ACC112 (cell line): ENCODE data around the gene PSIP1.
A peak's percentile ranks its signal among the peaks of the same experiment; 100 is the strongest.

Source experiments
- H2AFZ ChIP-seq: fragments of 200-600 bp; sonication (generic); one replicate; pipeline ENCODE4 v1.6.0; 2017; ENCODE audit warnings: antibody characterized with exemption, low read length; ENCODE audit not compliant: unreplicated experiment
- H3K27ac ChIP-seq: fragments of 200-600 bp; sonication (generic); 2 replicates; pipeline ENCODE4 v1.5.1; 2014; ENCODE audit warnings: low read depth, mild to moderate bottlenecking, antibody characterized with exemption, low read length, moderate library complexity
- H3K27me3 ChIP-seq: fragments of 200-600 bp; sonication (generic); 2 replicates; pipeline ENCODE4 v1.6.1; 2014; ENCODE audit warnings: mild to moderate bottlenecking, antibody characterized with exemption, low read length, moderate library complexity, mixed read lengths; ENCODE audit not compliant: insufficient read depth
- H3K36me3 ChIP-seq: fragments of 200-600 bp; sonication (generic); 2 replicates; pipeline ENCODE4 v1.6.1; 2016; ENCODE audit warnings: mild to moderate bottlenecking, antibody characterized with exemption, low read length, moderate library complexity, mixed read lengths; ENCODE audit not compliant: insufficient read depth
- H3K4me1 ChIP-seq: fragments of 200-600 bp; sonication (generic); one replicate; pipeline ENCODE4 v1.6.1; 2016; ENCODE audit warnings: low read length, mixed read lengths; ENCODE audit not compliant: insufficient read depth, unreplicated experiment, control insufficient read depth
- H3K4me3 ChIP-seq: fragments of 200-600 bp; sonication (generic); 2 replicates; pipeline ENCODE4 v1.5.1; 2014; ENCODE audit warnings: mild to moderate bottlenecking, low read depth, low read length
- H3K79me2 ChIP-seq: fragments of 200-600 bp; sonication (generic); one replicate; pipeline ENCODE4 v1.6.0; 2016; ENCODE audit warnings: low read length; ENCODE audit not compliant: control insufficient read depth, unreplicated experiment, insufficient read depth

PSIP1 gene

GRCh38 chr9:15501179-15501578 is 9.6 kb downstream of the PSIP1 start:
- peaks cover 15% of the 10 kb centered on the region for H3K36me3 ChIP-seq
- no peak overlapping the region for H3K4me3 ChIP-seq
- H3K4me1 ChIP-seq: no peaks in the 10 kb centered on the region
- peaks cover 16% of the 10 kb centered on the region for H3K79me2 ChIP-seq
- H3K27me3 ChIP-seq: no peaks in the 10 kb centered on the region
- no peak overlapping the region for H2AFZ ChIP-seq
- no peak overlapping the region for H3K27ac ChIP-seq

- H3K4me3 ChIP-seq: no peak overlapping the region
- no peak overlapping the region for H3K27ac ChIP-seq
- H3K4me1 ChIP-seq: no peaks in the 10 kb centered on the region
- H2AFZ ChIP-seq: no peak overlapping the region
- no peaks in the 10 kb centered on the region for H3K27me3 ChIP-seq
- H3K36me3 ChIP-seq: peaks cover 9% of the 10 kb centered on the region
- H3K79me2 ChIP-seq: peaks cover 16% of the 10 kb centered on the region
Observed at GRCh38 chr9:15499139-15499538, 11.6 kb downstream of the PSIP1 start.

- peaks cover 8% of the 10 kb centered on the region for H3K36me3 ChIP-seq
- H3K79me2 ChIP-seq: peaks cover 20% of the 10 kb centered on the region
- no peaks in the 10 kb centered on the region for H3K4me1 ChIP-seq
Observed at GRCh38 chr9:15498246-15498995, 12.3 kb downstream of the PSIP1 start.

GRCh38 chr9:15492485-15493150 is 18.2 kb downstream of the PSIP1 start:
- Histone ChIP-seq H3K27ac (no peak overlapping the region), H3K4me1 (no peaks in the 10 kb centered on the region), H3K79me2 (peaks cover 6% of the 10 kb centered on the region), H2AFZ (no peak overlapping the region), H3K27me3 (no peaks in the 10 kb centered on the region), H3K36me3 (peaks cover 10% of the 10 kb centered on the region; the same call in 1 of the 2 replicates), H3K4me3 (no peak overlapping the region)

More at GRCh38 chr9:15498246-15498995, 12.3 kb downstream of the PSIP1 start:
- no peak overlapping the region for H2AFZ ChIP-seq
- H3K27me3 ChIP-seq: no peaks in the 10 kb centered on the region
- H3K4me3 ChIP-seq: no peak overlapping the region
- H3K27ac ChIP-seq: no peak overlapping the region

GRCh38 chr9:15491950-15492349 is 18.8 kb downstream of the PSIP1 start:
- H2AFZ ChIP-seq: no peak overlapping the region
- H3K27me3 ChIP-seq: no peaks in the 10 kb centered on the region
- no peak overlapping the region for H3K4me3 ChIP-seq
- peaks cover 6% of the 10 kb centered on the region for H3K79me2 ChIP-seq
- H3K27ac ChIP-seq: no peak overlapping the region
- no peaks in the 10 kb centered on the region for H3K4me1 ChIP-seq
- peaks cover 10% of the 10 kb centered on the region; the same call in 1 of the 2 replicates for H3K36me3 ChIP-seq

GRCh38 chr9:15485836-15486666 is 24.7 kb downstream of the PSIP1 start:
- Histone ChIP-seq H3K79me2 (peaks cover 2% of the 10 kb centered on the region), H2AFZ (no peak overlapping the region), H3K27ac (0 out of 2 replicates have a peak overlapping the region, but pooled peaks have one; percentile 20), H3K27me3 (no peaks in the 10 kb centered on the region), H3K36me3 (0 out of 2 replicates have a peak, but pooled peaks cover 8% of the 10 kb centered on the region), H3K4me1 (peaks cover 8% of the 10 kb centered on the region), H3K4me3 (no peak overlapping the region)

GRCh38 chr9:15484802-15485201 is 26.0 kb downstream of the PSIP1 start:
- no peak overlapping the region for H2AFZ ChIP-seq
- H3K4me1 ChIP-seq: peaks cover 8% of the 10 kb centered on the region
- no peak overlapping the region for H3K4me3 ChIP-seq
- peaks cover 2% of the 10 kb centered on the region for H3K79me2 ChIP-seq
- no peaks in the 10 kb centered on the region for H3K27me3 ChIP-seq
- H3K27ac ChIP-seq: no peak overlapping the region
- H3K36me3 ChIP-seq: 0 out of 2 replicates have a peak, but pooled peaks cover 8% of the 10 kb centered on the region

GRCh38 chr9:15482146-15482545 is 28.6 kb downstream of the PSIP1 start:
- no peak overlapping the region for H2AFZ ChIP-seq
- peaks cover 5% of the 10 kb centered on the region; the same call in 1 of the 2 replicates for H3K36me3 ChIP-seq
- H3K27me3 ChIP-seq: no peaks in the 10 kb centered on the region
- H3K4me3 ChIP-seq: no peak overlapping the region
- H3K79me2 ChIP-seq: no peaks in the 10 kb centered on the region
- H3K27ac ChIP-seq: no peak overlapping the region
- peaks cover 8% of the 10 kb centered on the region for H3K4me1 ChIP-seq

- Histone ChIP-seq H3K4me1 (no peaks in the 10 kb centered on the region), H2AFZ (no peak overlapping the region), H3K36me3 (peaks cover 20% of the 10 kb centered on the region), H3K27me3 (no peaks in the 10 kb centered on the region), H3K79me2 (no peaks in the 10 kb centered on the region), H3K27ac (no peak overlapping the region), H3K4me3 (no peak overlapping the region)
Observed at GRCh38 chr9:15480028-15480427, 30.7 kb downstream of the PSIP1 start.

GRCh38 chr9:15475923-15476536 is 34.7 kb downstream of the PSIP1 start:
- no peak overlapping the region for H3K27ac ChIP-seq
- no peaks in the 10 kb centered on the region for H3K79me2 ChIP-seq
- no peaks in the 10 kb centered on the region for H3K4me1 ChIP-seq
- peaks cover 18% of the 10 kb centered on the region for H3K36me3 ChIP-seq
- no peak overlapping the region for H2AFZ ChIP-seq
- H3K27me3 ChIP-seq: no peaks in the 10 kb centered on the region
- H3K4me3 ChIP-seq: no peak overlapping the region
